ENCODE results near the gene TCEANC2.

TCEANC2 gene

DNA sequence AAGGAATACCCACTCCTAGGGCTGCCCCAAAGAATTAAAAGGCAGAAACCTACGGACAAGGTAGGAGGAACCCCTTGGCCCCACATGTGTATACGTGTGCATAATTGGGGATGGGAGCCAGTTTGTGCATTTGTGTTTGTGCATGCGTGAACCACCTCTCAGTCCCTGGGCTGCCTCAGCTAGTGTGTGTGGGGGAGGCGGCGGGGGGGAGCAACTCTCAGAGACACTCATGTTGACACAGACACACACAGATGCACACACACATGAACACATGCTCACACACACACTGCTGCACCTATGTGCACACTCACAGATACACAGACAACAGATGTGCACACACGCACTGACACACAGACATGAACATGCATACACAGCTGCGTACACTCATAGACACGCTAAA, 40.5 kb upstream of the TCEANC2 start:
- TF ChIP-seq, protein P1, sequence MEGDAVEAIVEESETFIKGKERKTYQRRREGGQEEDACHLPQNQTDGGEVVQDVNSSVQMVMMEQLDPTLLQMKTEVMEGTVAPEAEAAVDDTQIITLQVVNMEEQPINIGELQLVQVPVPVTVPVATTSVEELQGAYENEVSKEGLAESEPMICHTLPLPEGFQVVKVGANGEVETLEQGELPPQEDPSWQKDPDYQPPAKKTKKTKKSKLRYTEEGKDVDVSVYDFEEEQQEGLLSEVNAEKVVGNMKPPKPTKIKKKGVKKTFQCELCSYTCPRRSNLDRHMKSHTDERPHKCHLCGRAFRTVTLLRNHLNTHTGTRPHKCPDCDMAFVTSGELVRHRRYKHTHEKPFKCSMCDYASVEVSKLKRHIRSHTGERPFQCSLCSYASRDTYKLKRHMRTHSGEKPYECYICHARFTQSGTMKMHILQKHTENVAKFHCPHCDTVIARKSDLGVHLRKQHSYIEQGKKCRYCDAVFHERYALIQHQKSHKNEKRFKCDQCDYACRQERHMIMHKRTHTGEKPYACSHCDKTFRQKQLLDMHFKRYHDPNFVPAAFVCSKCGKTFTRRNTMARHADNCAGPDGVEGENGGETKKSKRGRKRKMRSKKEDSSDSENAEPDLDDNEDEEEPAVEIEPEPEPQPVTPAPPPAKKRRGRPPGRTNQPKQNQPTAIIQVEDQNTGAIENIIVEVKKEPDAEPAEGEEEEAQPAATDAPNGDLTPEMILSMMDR (IDR thresholded peaks at IDR 0.05), result no peak
- H3K27me3 ChIP-seq, result no peaks in the 10 kb centered on the region
- H3K4me1 ChIP-seq (ENCODE audit: control insufficient read depth in 1 of 2, insufficient read depth in 1 of 2, low read depth in 1 of 2, low read length in 1 of 2), result no peaks in the 10 kb centered on the region
- H3K4me3 ChIP-seq (ENCODE audit: low read depth in 1 of 2, low read length in 1 of 2), result no peak overlapping the region
- H3K27ac ChIP-seq, result no peak overlapping the region
- no peaks in the 10 kb centered on the region for H3K9me3 ChIP-seq
- H3K36me3 ChIP-seq, result no peaks in the 10 kb centered on the region

- H3K9me3 ChIP-seq, result no peaks in the 10 kb centered on the region
- H3K36me3 ChIP-seq, result no peaks in the 10 kb centered on the region
- H3K4me1 ChIP-seq (ENCODE audit: control insufficient read depth in 1 of 2, insufficient read depth in 1 of 2, low read depth in 1 of 2, low read length in 1 of 2), result no peaks in the 10 kb centered on the region
- TF ChIP-seq, protein P1 (IDR thresholded peaks at IDR 0.05), result no peak
- H3K27me3 ChIP-seq, result no peaks in the 10 kb centered on the region
- H3K4me3 ChIP-seq (ENCODE audit: low read depth in 1 of 2, low read length in 1 of 2), result no peak overlapping the region
- no peak overlapping the region for H3K27ac ChIP-seq
These were observed 39.9 kb upstream of the TCEANC2 start for GRCh38 chr1:54013393-54014008.

DNA sequence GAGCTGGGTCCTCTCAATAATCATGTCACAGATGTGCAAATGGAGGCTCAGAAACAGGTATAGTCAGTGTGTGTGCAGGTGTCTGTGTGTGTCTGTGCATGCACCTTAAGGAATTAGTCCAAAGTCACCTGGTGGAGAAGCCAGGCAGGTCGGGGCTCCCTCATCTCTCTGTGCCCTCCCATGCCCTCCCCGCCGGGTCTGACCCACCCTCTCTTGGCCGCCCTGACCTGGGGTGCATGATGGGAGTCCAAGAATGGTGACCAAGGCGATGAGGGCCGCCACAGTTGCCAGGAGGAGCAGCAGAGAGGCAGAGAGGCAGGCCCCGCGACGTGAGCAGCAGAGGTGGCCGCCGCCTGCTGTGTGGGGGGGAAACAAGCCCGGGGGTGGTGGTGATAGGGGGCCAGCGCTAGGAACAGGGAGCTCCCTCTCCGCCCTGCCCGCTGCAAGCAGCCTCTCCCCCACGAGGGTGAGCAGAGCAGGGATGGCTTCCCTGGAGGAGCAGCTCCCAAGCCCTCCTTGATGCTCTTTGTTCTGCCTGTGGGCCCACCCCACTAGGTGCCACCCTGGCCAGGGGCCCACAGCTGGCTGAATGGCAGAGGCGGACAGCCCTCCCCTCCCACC, 39.3 kb upstream of the TCEANC2 start:
- H3K27ac ChIP-seq, result no peak overlapping the region
- no peaks in the 10 kb centered on the region for H3K27me3 ChIP-seq
- no peaks in the 10 kb centered on the region for H3K9me3 ChIP-seq
- H3K36me3 ChIP-seq, result no peaks in the 10 kb centered on the region
- TF ChIP-seq, protein P1 (IDR thresholded peaks at IDR 0.05), result no peak
- H3K4me1 ChIP-seq (ENCODE audit: control insufficient read depth in 1 of 2, insufficient read depth in 1 of 2, low read depth in 1 of 2, low read length in 1 of 2), result no peaks in the 10 kb centered on the region
- no peak overlapping the region for H3K4me3 ChIP-seq (ENCODE audit: low read depth in 1 of 2, low read length in 1 of 2)

GRCh38 chr1:54016343-54017282, 36.8 kb upstream of the TCEANC2 start:
- Histone ChIP-seq H3K36me3 (no peaks in the 10 kb centered on the region), H3K4me3 (ENCODE audit: low read depth in 1 of 2, low read length in 1 of 2) (no peak overlapping the region), H3K27me3 (no peaks in the 10 kb centered on the region), H3K27ac (no peak overlapping the region), H3K9me3 (no peaks in the 10 kb centered on the region), H3K4me1 (ENCODE audit: control insufficient read depth in 1 of 2, insufficient read depth in 1 of 2, low read depth in 1 of 2, low read length in 1 of 2) (no peaks in the 10 kb centered on the region)
- TF ChIP-seq, protein P1 (IDR thresholded peaks at IDR 0.05), result no peak

DNA sequence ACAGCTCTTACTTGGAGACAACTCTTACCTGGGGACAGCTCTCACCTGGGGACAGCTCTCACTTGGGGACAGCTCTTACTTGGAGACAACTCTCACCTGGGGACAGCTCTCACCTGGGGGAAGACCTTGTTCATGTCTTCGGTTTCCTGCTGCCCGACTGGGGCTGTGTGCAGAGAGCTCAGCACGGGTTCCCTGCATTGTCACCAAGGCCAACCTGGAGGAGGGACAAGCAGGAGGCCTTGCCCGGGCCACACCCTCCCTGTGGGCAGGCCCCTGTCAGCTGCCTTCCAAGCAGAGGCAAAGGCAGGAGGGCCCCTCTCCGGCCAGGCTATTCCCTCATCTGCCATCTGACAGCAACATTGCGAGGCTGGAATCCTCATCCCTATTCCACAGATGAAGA, 35.4 kb upstream of the TCEANC2 start, which contains the start of gene LDLRAD1:
Gene LDLRAD1, minus strand, starts transcription at position 208 of the 400 bp plus-strand sequence. Its CDS starts 74 bp downstream, at position 134.
- Histone ChIP-seq H3K27ac (no peak within 1 kb of the TSS), H3K4me3 (ENCODE audit: low read depth in 1 of 2, low read length in 1 of 2) (no peak within 1 kb of the TSS), H3K9me3 (no peaks in the 10 kb centered on the region), H3K27me3 (no peaks in the 10 kb centered on the region), H3K4me1 (ENCODE audit: control insufficient read depth in 1 of 2, insufficient read depth in 1 of 2, low read depth in 1 of 2, low read length in 1 of 2) (no peaks in the 10 kb centered on the region), H3K36me3 (no peaks in the 10 kb centered on the region)
- TF ChIP-seq, protein P1 (IDR thresholded peaks at IDR 0.05), result no peak
